ENCODE data around the gene GNG8.

The GNG8 gene

DNA sequence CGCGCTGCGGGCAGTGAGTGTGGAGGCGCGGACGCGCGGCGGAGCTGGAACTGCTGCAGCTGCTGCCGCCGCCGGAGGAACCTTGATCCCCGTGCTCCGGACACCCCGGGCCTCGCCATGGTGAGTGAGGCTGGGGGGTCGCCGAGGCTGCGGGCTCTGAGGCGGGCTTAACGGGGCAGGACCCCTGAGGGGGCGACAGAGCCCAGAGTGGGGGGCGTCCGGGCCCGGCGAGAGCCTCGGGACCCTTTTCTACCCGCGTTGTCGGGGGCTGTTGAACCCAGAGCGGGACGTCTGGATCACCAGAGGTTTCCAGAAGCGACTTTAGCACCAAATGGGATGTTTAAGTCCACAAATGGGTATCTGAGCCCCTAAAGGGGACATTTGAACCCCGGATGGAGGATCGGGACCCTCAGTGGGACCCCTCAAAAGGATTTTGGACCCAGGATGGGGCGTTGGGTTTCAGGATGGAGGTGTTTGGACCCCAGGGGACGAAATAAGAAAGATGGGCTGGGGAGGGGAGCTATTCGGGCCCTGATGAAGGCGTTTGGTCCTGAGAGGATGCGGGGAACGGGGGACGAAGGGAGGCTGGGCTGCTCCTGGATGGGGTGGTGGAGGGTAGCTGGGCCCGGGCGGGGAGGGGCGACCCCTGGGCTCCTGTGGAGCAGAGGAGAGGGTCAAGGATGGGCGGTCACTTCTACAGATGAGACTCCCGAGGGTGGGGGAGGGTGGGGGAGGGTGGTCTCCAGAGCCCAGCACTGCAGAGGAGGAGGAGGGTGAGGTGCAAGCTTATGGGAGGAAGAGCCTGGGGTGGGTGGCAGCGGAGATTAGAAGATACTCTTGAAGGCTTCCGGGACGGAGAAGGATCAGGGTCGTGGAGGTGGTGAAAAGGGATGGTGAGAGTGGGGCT, 34.4 kb downstream of the GNG8 start, which contains the start of gene CALM3:
CALM3 (plus strand) TSS at position 13 of the 907 bp plus-strand sequence; CDS start at position 118, 105 bp downstream.
- DNase-seq = no peak

DNA sequence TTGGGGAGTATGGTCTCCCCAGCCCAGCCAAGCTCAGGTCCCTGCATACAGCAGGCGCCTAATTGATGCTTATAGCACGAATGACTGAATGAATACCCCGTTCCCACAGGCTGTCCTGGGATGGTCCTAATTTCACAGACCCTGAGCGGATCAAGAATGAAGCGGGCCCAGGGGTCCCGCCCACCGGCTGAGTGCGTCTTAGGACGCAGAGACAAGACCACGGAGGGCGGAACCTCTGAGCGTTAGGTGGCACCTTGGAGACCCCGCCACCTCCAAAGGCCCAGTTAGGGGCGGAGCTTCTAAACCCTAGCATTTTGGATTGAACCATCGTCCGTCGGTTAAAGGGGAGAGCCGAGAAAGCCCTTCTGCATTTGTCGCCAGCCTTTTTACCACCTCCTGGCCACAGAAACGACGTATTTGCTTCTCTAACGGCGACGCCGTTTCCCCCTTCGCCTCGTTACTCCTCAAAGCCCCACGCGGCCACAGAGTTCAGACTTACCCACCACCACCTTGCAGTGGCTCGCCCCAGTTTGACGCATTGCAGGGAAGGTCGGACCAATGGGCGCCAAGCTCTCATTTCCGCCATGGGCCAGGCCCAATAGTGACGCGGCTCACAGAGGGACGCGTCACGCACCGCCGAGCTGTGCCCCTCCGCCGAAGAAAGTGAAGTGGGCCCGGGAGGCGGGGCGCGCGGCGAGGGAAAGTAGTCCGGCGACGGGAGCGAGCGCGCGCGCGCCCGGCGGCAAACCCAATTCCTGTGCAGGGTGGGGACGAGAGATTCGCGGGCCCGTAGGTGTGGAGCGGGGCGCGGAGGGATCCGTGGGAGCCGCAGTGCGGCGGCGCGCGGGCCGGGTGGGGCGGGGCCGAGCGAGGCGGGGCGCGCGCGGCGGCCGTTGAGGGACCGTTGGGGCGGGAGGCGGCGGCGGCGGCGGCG, 35.4 kb downstream of the GNG8 start:
- DNase-seq = peak; percentile 96

DNA sequence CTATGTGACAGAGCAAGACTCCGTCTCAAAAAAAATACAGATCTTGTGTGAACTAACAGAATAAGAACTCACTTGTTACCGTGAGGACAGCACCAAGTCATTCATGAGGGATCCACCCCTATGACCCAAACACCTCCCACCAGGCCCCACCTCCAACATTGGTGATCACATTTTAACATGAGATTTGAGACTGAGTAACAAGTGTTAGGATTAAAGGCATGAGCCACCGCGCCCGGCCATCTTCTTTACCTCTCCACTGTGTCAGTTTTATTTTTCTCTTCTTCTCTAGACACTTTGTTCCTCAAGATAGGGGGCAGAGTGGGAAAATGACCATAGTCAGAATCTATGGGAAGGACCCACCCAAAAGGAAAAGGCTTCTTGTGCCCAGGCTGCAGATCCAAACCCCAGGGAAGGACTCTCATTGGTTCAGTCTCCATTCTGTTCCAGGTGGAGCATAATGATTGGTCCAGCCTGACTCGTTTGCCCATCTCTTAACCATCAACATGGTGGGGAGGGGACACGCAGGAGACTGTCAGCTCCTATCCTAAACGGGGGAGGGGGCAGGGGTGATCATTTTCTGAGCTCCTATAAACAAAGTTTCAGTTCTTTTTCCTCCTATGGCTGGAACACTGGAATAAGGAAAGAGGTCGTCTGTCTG, 36.2 kb downstream of the GNG8 start:
- DNase-seq = no peak

DNA sequence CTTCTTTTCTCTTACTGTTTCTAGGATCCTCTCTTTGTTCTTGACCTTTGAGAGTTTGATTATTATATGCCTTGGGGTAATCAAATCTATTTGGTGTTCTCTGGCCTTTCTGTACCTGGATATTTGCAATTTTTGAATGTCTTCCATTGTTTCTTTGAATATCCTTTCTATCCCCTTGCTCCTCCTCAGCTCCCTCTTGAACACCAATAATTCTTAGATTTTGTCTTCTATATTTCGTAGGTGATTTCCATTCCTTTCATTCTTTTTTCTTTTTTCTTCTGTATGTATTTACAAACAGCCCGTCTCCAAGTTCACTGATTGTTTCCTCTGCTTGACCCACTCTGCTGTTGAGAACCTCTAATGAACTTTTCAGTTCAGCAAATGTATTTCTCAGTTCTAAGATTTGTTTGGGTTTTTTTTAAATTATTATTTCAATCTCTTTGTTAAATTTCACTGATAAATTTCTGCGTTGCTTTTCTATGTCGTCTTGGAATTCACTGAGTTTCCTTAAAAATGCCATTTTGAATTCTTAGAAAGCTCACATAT, 37.6 kb downstream of the GNG8 start:
- no peak for DNase-seq

DNA sequence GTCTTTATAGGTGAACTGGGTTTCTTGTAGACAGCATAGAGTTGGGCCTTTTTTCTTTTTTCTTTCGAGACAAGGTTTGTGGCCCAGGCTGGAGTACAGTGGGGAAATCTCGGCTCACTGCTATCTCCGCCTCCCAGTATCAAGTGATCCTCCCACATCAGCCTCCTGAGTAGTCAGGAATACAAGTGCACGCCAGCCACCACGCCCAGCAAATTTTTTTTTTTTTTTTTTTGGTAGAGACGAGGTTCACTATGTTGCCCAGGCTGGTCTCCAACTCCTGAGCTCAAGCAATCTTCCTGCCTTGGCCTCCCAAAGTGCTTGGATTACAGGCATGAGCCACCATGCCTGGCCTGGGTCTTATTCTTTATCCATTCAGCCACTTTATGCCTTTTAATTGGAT, 40.0 kb downstream of the GNG8 start:
- DNase-seq = no peak

DNA sequence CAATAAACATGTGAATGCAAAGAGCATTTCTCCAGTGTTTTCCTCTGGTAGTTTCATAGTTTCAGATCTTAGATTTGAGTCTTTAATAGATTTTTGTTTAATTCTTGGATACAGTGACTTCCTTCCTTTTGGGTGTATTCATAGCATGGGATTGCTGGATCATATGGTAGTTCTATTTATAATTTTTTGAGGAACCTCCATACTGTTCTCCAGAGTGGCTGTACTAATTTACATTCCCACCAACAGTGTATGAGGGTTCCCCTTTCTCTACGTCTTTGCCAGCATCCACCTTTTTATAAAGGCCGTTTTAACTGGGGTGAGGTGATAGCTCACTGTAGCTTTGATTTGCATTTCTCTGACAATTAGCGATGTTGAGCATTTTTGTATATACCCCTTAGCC, 44.1 kb downstream of the GNG8 start:
- DNase-seq = no peak

DNA sequence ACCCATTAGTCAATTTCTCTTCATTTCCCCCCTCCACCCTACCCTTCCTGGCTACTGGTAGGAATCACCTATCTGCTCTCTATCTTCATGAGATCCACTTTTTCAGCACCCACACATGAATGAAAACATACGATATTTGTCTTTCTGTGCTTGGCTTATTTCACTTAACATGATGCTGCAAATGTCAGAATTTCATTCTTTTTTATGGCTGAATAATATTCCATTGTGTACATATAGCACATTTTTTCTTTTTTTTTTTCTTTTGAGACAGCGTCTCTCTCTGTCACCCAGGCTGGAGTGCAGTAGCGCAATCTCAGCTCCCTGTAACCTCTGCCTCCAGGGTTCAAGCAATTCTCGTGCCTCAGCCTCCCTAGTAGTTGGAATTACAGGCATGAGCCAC, 44.7 kb downstream of the GNG8 start:
- DNase-seq = no peak

DNA sequence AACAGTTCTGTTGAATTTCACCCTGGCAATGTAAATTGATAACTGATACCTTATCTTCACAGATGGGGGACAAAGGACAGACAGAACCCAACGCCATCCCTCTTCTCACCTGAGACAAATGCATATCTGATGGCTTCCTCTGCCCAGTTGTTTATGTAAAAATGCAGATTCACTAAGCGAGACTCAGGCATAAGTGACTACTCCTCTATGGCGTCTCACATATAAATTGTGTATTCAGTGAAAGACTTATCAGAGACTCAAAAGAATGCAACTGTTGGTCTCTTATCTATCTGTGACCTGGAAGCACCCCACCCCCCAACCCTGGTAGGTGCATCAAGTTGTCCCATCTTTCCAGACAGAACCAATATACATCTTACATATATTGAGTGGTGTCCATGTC, 48.1 kb downstream of the GNG8 start:
- DNase-seq = no peak

DNA sequence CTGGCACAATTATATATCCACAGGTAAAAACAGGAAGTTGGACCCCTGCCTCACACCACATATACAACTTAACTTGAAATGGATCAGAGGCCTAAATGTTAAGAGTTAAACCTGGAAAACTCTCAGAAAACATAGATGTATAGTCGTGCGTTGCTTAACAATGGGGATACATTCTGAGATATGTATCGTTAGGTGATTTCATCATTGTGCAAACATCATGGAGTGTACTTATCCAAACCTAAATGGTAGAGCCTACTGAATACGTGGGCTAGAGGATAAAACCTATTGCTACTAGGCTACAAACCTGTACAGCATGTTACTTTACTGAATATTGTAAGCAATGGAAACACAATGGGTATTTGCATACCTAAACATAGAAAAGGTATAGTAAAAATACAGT, 49.7 kb downstream of the GNG8 start:
- no peak for DNase-seq

DNA sequence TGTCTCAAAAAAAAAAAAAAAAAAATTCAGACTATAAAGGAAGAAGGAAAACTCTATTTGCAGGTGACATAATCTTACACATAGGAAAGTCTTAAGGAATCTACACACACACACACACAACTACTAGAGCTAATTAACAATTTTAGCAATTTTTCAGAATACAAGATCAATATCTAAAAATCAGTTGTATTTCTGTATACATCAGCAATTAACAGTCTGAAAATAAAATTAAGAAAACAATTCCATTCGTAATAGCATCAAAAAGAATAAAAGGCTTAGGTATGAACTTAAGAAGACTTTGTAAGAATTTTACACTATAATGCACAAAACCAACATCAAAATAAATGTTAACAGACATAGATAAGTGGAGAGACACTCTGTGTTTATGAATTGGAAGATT, 50.5 kb downstream of the GNG8 start:
- DNase-seq = no peak

Measured in activated naive CD4-positive, alpha-beta T cell treated with anti-CD3 and anti-CD28 coated beads, Interleukin-2, amount 50 U/mL, for 16 hours (primary cell).